Measurements from ENCODE around the gene GMDS.

The GMDS gene

DNA sequence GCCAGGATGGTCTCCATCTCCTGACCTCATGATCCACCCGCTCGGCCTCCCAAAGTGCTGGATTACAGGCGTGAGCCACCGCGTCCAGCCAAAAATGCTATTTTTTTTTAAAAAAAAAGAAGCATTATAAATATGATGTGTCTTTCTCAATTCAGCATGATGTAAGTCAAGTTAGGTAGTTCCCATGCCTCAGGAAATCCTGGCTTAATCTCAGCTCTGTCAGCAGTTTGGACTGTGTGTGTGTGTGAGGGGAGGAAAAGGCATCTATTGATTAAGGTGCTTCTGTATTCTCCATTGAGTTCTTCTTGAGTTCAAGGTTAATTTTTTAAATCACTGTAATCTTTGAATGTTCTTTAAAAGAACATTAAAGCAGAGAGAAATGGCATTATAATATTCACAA is 51.5 kb downstream of the GMDS start:
- no peaks in the 10 kb centered on the region for H3K27me3 ChIP-seq (ENCODE audit: insufficient read depth, low read length, poor library complexity)
- TF ChIP-seq, protein P1, sequence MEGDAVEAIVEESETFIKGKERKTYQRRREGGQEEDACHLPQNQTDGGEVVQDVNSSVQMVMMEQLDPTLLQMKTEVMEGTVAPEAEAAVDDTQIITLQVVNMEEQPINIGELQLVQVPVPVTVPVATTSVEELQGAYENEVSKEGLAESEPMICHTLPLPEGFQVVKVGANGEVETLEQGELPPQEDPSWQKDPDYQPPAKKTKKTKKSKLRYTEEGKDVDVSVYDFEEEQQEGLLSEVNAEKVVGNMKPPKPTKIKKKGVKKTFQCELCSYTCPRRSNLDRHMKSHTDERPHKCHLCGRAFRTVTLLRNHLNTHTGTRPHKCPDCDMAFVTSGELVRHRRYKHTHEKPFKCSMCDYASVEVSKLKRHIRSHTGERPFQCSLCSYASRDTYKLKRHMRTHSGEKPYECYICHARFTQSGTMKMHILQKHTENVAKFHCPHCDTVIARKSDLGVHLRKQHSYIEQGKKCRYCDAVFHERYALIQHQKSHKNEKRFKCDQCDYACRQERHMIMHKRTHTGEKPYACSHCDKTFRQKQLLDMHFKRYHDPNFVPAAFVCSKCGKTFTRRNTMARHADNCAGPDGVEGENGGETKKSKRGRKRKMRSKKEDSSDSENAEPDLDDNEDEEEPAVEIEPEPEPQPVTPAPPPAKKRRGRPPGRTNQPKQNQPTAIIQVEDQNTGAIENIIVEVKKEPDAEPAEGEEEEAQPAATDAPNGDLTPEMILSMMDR (IDR thresholded peaks at IDR 0.05; ENCODE audit: borderline replicate concordance, extremely low read depth, low read length, poor library complexity, severe bottlenecking) = no peak
- TF ChIP-seq EZH2 (IDR thresholded peaks at IDR 0.05; ENCODE audit: borderline replicate concordance, low read depth, low read length, severe bottlenecking) = no peak
- DNase-seq (no peak), ATAC-seq (ENCODE audit: insufficient read depth, low read depth) (no peak)
- no peak overlapping the region for H3K4me3 ChIP-seq (ENCODE audit: low read depth in 1 of 2, low read length in 2 of 2)
- H4K20me1 ChIP-seq (ENCODE audit: insufficient read depth, low read length) = peaks cover 15% of the 10 kb centered on the region
- H3K9ac ChIP-seq (ENCODE audit: low read depth, low read length) = no peak overlapping the region
- peaks cover 8% of the 10 kb centered on the region for H3K36me3 ChIP-seq (ENCODE audit: insufficient read depth, low read length)
- H3K4me2 ChIP-seq (ENCODE audit: insufficient read depth, low read length) = no peak overlapping the region
- no peak overlapping the region for H2AFZ ChIP-seq (ENCODE audit: low read depth, low read length)
- H3K4me1 ChIP-seq (ENCODE audit: insufficient read depth, low read length) = no peaks in the 10 kb centered on the region
- H3K9me3 ChIP-seq (ENCODE audit: insufficient read depth, low read length, severe bottlenecking) = peaks cover 17% of the 10 kb centered on the region
- no peaks in the 10 kb centered on the region; the same call in 1 of the 2 replicates for H3K79me2 ChIP-seq (ENCODE audit: insufficient read depth, low read length)
- no peak overlapping the region for H3K27ac ChIP-seq (ENCODE audit: low read length)

- Histone ChIP-seq H3K9me3 (ENCODE audit: insufficient read depth, low read length, severe bottlenecking) (peaks cover 17% of the 10 kb centered on the region), H3K27me3 (ENCODE audit: insufficient read depth, low read length, poor library complexity) (no peaks in the 10 kb centered on the region), H3K36me3 (ENCODE audit: insufficient read depth, low read length) (peaks cover 8% of the 10 kb centered on the region), H3K4me2 (ENCODE audit: insufficient read depth, low read length) (no peak overlapping the region), H3K4me3 (ENCODE audit: low read depth in 1 of 2, low read length in 2 of 2) (no peak overlapping the region), H3K4me1 (ENCODE audit: insufficient read depth, low read length) (no peaks in the 10 kb centered on the region), H3K9ac (ENCODE audit: low read depth, low read length) (no peak overlapping the region), H4K20me1 (ENCODE audit: insufficient read depth, low read length) (peaks cover 19% of the 10 kb centered on the region), H2AFZ (ENCODE audit: low read depth, low read length) (no peak overlapping the region), H3K27ac (ENCODE audit: low read length) (no peak overlapping the region), H3K79me2 (ENCODE audit: insufficient read depth, low read length) (no peaks in the 10 kb centered on the region; the same call in 1 of the 2 replicates)
- ATAC-seq (ENCODE audit: insufficient read depth, low read depth) = no peak
- TF ChIP-seq EZH2 (IDR thresholded peaks at IDR 0.05; ENCODE audit: borderline replicate concordance, low read depth, low read length, severe bottlenecking) = no peak
- TF ChIP-seq, protein P1 (IDR thresholded peaks at IDR 0.05; ENCODE audit: borderline replicate concordance, extremely low read depth, low read length, poor library complexity, severe bottlenecking) = no peak
- DNase-seq = no peak
Observed at GRCh38 chr6:2192976-2193375, 52.4 kb downstream of the GMDS start.

DNA sequence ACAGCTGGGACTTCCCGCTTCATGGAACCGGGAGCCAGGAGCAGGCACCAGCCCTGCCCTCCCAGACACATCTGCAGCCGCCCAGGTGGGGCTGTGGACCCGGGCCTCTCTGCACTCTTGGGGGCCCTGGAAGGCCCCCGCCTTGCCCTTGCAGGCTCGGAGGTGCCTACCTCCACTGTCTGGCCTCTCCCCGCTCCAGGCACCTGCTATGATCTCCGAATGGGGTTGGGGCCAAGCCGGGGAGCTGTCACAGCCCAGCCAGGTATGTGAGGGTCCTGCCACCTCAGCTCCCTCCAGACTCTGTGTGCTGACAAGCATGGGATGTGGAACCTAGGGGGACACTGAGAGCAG is 54.0 kb downstream of the GMDS start:
- TF ChIP-seq, protein P1 (IDR thresholded peaks at IDR 0.05; ENCODE audit: borderline replicate concordance, extremely low read depth, low read length, poor library complexity, severe bottlenecking) = no peak
- no peak for TF ChIP-seq EZH2 (IDR thresholded peaks at IDR 0.05; ENCODE audit: borderline replicate concordance, low read depth, low read length, severe bottlenecking)
- H3K4me1 ChIP-seq (ENCODE audit: insufficient read depth, low read length) = no peaks in the 10 kb centered on the region
- DNase-seq (no peak), ATAC-seq (ENCODE audit: insufficient read depth, low read depth) (no peak)
- H3K27me3 ChIP-seq (ENCODE audit: insufficient read depth, low read length, poor library complexity) = no peaks in the 10 kb centered on the region
- H3K36me3 ChIP-seq (ENCODE audit: insufficient read depth, low read length) = peaks cover 8% of the 10 kb centered on the region
- H4K20me1 ChIP-seq (ENCODE audit: insufficient read depth, low read length) = peaks cover 17% of the 10 kb centered on the region
- H3K4me3 ChIP-seq (ENCODE audit: low read depth in 1 of 2, low read length in 2 of 2) = no peak overlapping the region
- H3K9me3 ChIP-seq (ENCODE audit: insufficient read depth, low read length, severe bottlenecking) = peaks cover 17% of the 10 kb centered on the region
- no peak overlapping the region for H3K4me2 ChIP-seq (ENCODE audit: insufficient read depth, low read length)
- H3K27ac ChIP-seq (ENCODE audit: low read length) = no peak overlapping the region
- no peaks in the 10 kb centered on the region; the same call in 1 of the 2 replicates for H3K79me2 ChIP-seq (ENCODE audit: insufficient read depth, low read length)
- no peak overlapping the region for H3K9ac ChIP-seq (ENCODE audit: low read depth, low read length)
- H2AFZ ChIP-seq (ENCODE audit: low read depth, low read length) = no peak overlapping the region

Data from DND-41 (cell line).